DMS153 treated with DMSO at 0.1 percent for 48 hours (cell line): ENCODE results near the gene BECN2.

Experiments used
- DNase-seq: peaks from one replicate; lab custom pipeline; 2025; ENCODE audit not compliant: unreplicated experiment; lab: John Stamatoyannopoulos, UW

Gene BECN2

GRCh38 chr1:241957692-241958494, at the start of gene BECN2:
Gene BECN2 (plus strand): TSS chr1:241957767. CDS start chr1:241957767, 0 bp downstream.
- DNase-seq, result no peak

- DNase-seq, result no peak
These were observed 41.4 kb upstream of the BECN2 start for GRCh38 chr1:241916196-241916595.

- DNase-seq, result no peak
These were observed 40.1 kb upstream of the BECN2 start for GRCh38 chr1:241917487-241917886.

GRCh38 chr1:241918879-241919278, 38.7 kb upstream of the BECN2 start:
- no peak for DNase-seq

- no peak for DNase-seq
These were observed 33.3 kb upstream of the BECN2 start for GRCh38 chr1:241924080-241924808.

- DNase-seq, result no peak
These were observed 31.4 kb upstream of the BECN2 start for GRCh38 chr1:241926141-241926540.

GRCh38 chr1:241927321-241927720, 30.2 kb upstream of the BECN2 start:
- no peak for DNase-seq

- DNase-seq, result no peak
These were observed 24.7 kb upstream of the BECN2 start for GRCh38 chr1:241932845-241933244.

- no peak for DNase-seq
These were observed 23.2 kb upstream of the BECN2 start for GRCh38 chr1:241934201-241934848.

GRCh38 chr1:241934866-241935265, 22.7 kb upstream of the BECN2 start:
- DNase-seq, result no peak

GRCh38 chr1:241939798-241940197, 17.8 kb upstream of the BECN2 start:
- DNase-seq, result no peak

- no peak for DNase-seq
These were observed 14.8 kb upstream of the BECN2 start for GRCh38 chr1:241942738-241943137.

- DNase-seq, result no peak
These were observed 13.3 kb upstream of the BECN2 start for GRCh38 chr1:241944300-241944699.

- DNase-seq, result no peak
These were observed 10.2 kb upstream of the BECN2 start for GRCh38 chr1:241947354-241947753.

GRCh38 chr1:241950390-241950789, 7.2 kb upstream of the BECN2 start:
- DNase-seq, result no peak

GRCh38 chr1:241962153-241962552, 4.6 kb downstream of the BECN2 start:
- no peak for DNase-seq

GRCh38 chr1:241963722-241964121, 6.2 kb downstream of the BECN2 start:
- DNase-seq, result no peak

- no peak for DNase-seq
These were observed 7.1 kb downstream of the BECN2 start for GRCh38 chr1:241964550-241965282.

GRCh38 chr1:241968611-241969010, 11.0 kb downstream of the BECN2 start:
- DNase-seq, result no peak

GRCh38 chr1:241972703-241973369, 15.3 kb downstream of the BECN2 start:
- DNase-seq, result no peak

- no peak for DNase-seq
These were observed 18.7 kb downstream of the BECN2 start for GRCh38 chr1:241976229-241976628.
